GM23338 (cell line): Measurements from ENCODE around the gene KRT24. TPM values are rescaled to one million over a fixed set of nuclear protein-coding genes. Genes with fewer than 3 reads are reported as not detected.

Experiments used
- ZNF462 ChIP-seq: fragments of 250-450 bp; sonication (Bioruptor Pico); IDR thresholded peaks from 2 replicates; pipeline ENCODE4 v1.5.0; 2020; ENCODE audit warnings: mild to moderate bottlenecking, moderate library complexity
- polyA plus RNA-seq: library from polyadenylated mRNA; unstranded; fragments of >200 nt; fragmentation: Nextera tagmentation; extraction: Ambion mirVana; gene quantifications from 2 replicates; pipeline ENCODE4 v1.2.1, GENCODE V29; 2016
- total RNA-seq: library from RNA; depleted of rRNA; stranded (reverse); fragments of >200 nt; shearing (Covaris generic); gene quantifications from 2 replicates; pipeline ENCODE4 v1.2.3, GENCODE V29; 2014; rRNA removed

Gene KRT24
- total and polyA plus RNA-seq, 2 experiments from 2014 or later = not detected

- no peak for TF ChIP-seq ZNF462 (CRISPR knock-in tag)
Measured at GRCh38 chr17:40648384-40648968, 55.1 kb downstream of the KRT24 start (continued).

Other genes starting within 250 kb of the KRT24 start
- 0.08 and 4.9 TPM in 2 replicates for gene TNS4, start 202.1 kb downstream of the KRT24 start, total RNA-seq
- 0.31 and 0.64 TPM in 2 replicates for gene TNS4, start 202.1 kb downstream of the KRT24 start, polyA plus RNA-seq
- gene CCR7, start 138.3 kb downstream of the KRT24 start, total RNA-seq = 0.59 TPM in 1 of 2 replicates, not detected in the other
- gene CCR7, start 138.3 kb downstream of the KRT24 start, polyA plus RNA-seq = 0.37 and 0.75 TPM in 2 replicates
- 77.6 and 101 TPM in 2 replicates for gene SMARCE1, start 55.9 kb downstream of the KRT24 start, total RNA-seq
- gene SMARCE1, start 55.9 kb downstream of the KRT24 start, polyA plus RNA-seq = 230 and 258 TPM in 2 replicates
- 0.12 TPM in 1 of 2 replicates, not detected in the other for gene KRT222, start 38.6 kb downstream of the KRT24 start, total RNA-seq
- 0.49 TPM in 1 of 2 replicates, not detected in the other for gene KRT222, start 38.6 kb downstream of the KRT24 start, polyA plus RNA-seq
- gene KRT25, start 51.6 kb upstream of the KRT24 start, total RNA-seq = not detected in 2 replicates
- gene KRT25, start 51.6 kb upstream of the KRT24 start, polyA plus RNA-seq = not detected in 2 replicates
- not detected in 2 replicates for gene KRT26, start 68.4 kb upstream of the KRT24 start, total RNA-seq
- gene KRT26, start 68.4 kb upstream of the KRT24 start, polyA plus RNA-seq = not detected in 2 replicates
- not detected in 2 replicates for gene KRT27, start 78.8 kb upstream of the KRT24 start, total RNA-seq
- gene KRT27, start 78.8 kb upstream of the KRT24 start, polyA plus RNA-seq = not detected in 2 replicates
- not detected in 2 replicates for gene KRT28, start 96.2 kb upstream of the KRT24 start, total RNA-seq
- gene KRT28, start 96.2 kb upstream of the KRT24 start, polyA plus RNA-seq = not detected in 2 replicates
- gene KRT10, start 118.9 kb upstream of the KRT24 start, total RNA-seq = 7.8 and 9.6 TPM in 2 replicates
- 117 and 123 TPM in 2 replicates for gene KRT10, start 118.9 kb upstream of the KRT24 start, polyA plus RNA-seq
- not detected in 2 replicates for gene KRT12, start 163.5 kb upstream of the KRT24 start, total RNA-seq
- gene KRT12, start 163.5 kb upstream of the KRT24 start, polyA plus RNA-seq = not detected in 2 replicates
- gene KRT20, start 181.5 kb upstream of the KRT24 start, total RNA-seq = not detected in 2 replicates
- not detected in 2 replicates for gene KRT20, start 181.5 kb upstream of the KRT24 start, polyA plus RNA-seq
- not detected in 2 replicates for gene KRT23, start 233.9 kb upstream of the KRT24 start, total RNA-seq
- gene KRT23, start 233.9 kb upstream of the KRT24 start, polyA plus RNA-seq = not detected in 2 replicates